Renal cortex interstitium (tissue), 11 donors: Measurements from ENCODE around the gene PIGQ. TPM values are rescaled to one million over a fixed set of nuclear protein-coding genes. Genes with fewer than 3 reads are reported as not detected.

ENCODE experiments used
- DNase-seq, 11 donors: peaks; one replicate each; pipeline ENCODE4 v3.0.0-alpha.2; 2013; ENCODE audit warnings: low read depth in 9 of 11, low spot score in 4 of 11; ENCODE audit errors: extremely low read depth in 1 of 11
- polyA plus RNA-seq, 3 donors: library from polyadenylated mRNA; unstranded; fragments of 120-200 nt; gene quantifications; one replicate each; pipeline ENCODE4 v1.2.1, GENCODE V29; 2013; ENCODE audit not compliant: insufficient read length in 3 of 3

PIGQ gene
- polyA plus RNA-seq, 3 donors, result 49.0 to 82.6 (median 66.2) TPM

GRCh38 chr16:576823-577201 lies 7.0 kb downstream of the PIGQ start:
- DNase-seq, result no peak

- DNase-seq, result no peak
Measured at GRCh38 chr16:577796-578195, 8.0 kb downstream of the PIGQ start.

- no peak for DNase-seq
Measured at GRCh38 chr16:578232-578869, 8.6 kb downstream of the PIGQ start.

- no peak for DNase-seq
Measured at GRCh38 chr16:578870-579405, 9.2 kb downstream of the PIGQ start.

- no peak for DNase-seq
Measured at GRCh38 chr16:580141-580945, 10.6 kb downstream of the PIGQ start.

GRCh38 chr16:580946-581498 lies 11.3 kb downstream of the PIGQ start:
- DNase-seq, result no peak

GRCh38 chr16:582218-582613 lies 12.4 kb downstream of the PIGQ start:
- DNase-seq, result no peak

- DNase-seq, result no peak
Measured at GRCh38 chr16:582614-583331, 13.0 kb downstream of the PIGQ start.

GRCh38 chr16:583470-583814 lies 13.7 kb downstream of the PIGQ start:
- DNase-seq, result no peak

GRCh38 chr16:583815-584591 lies 14.2 kb downstream of the PIGQ start:
- no peak for DNase-seq

- DNase-seq, result no peak
Measured at GRCh38 chr16:585351-585750, 15.6 kb downstream of the PIGQ start.

GRCh38 chr16:586047-586644 lies 16.4 kb downstream of the PIGQ start:
- no peak for DNase-seq

GRCh38 chr16:586645-587590 lies 17.1 kb downstream of the PIGQ start:
- DNase-seq, result no peak

GRCh38 chr16:588639-588888 lies 18.8 kb downstream of the PIGQ start:
- peak in 1 of 11 donors; percentile 50 for DNase-seq

- DNase-seq, result peak; percentile 85 to 97 (median 94)
Measured at GRCh38 chr16:588889-589657, 19.3 kb downstream of the PIGQ start.

- peak; percentile 90 to 98 (median 96) for DNase-seq
Measured at GRCh38 chr16:589658-590187, 20.0 kb downstream of the PIGQ start, which contains the start of gene RAB40C. Gene RAB40C (plus strand): TSS chr16:590066. CDS start chr16:590292, 226 bp downstream.
